ENCODE data around the gene NEU4.

NEU4 gene

GRCh38 chr2:241852116-241852980, 43.4 kb downstream of the NEU4 start:
- Histone ChIP-seq H2AFZ (ENCODE audit: low read length) (no peak overlapping the region), H3F3A (ENCODE audit: insufficient read depth, low read length) (no peaks in the 10 kb centered on the region), H4K20me1 (ENCODE audit: insufficient read depth, low read length) (no peaks in the 10 kb centered on the region), H3K9ac (ENCODE audit: low read length) (no peak overlapping the region), H3K4me3 (ENCODE audit: low read depth, low read length, poor library complexity, severe bottlenecking) (no peak overlapping the region), H3K36me3 (ENCODE audit: insufficient read depth, low read length) (no peaks in the 10 kb centered on the region), H3K4me2 (ENCODE audit: low read length) (no peak overlapping the region), H3K27ac (ENCODE audit: low read depth, low read length, poor library complexity, severe bottlenecking) (no peak overlapping the region), H3K4me1 (ENCODE audit: insufficient read depth, low read length, severe bottlenecking) (no peaks in the 10 kb centered on the region), H3K9me2 (ENCODE audit: low read depth, low read length) (no peaks in the 10 kb centered on the region), H3K79me2 (ENCODE audit: insufficient read depth, low read length) (no peaks in the 10 kb centered on the region), H3K27me3 (ENCODE audit: insufficient read depth, low read length) (0 out of 2 replicates have a peak, but pooled peaks cover 5% of the 10 kb centered on the region), H3K9me3 (ENCODE audit: low read length) (no peaks in the 10 kb centered on the region)
- no peak for TF ChIP-seq EZH2 (IDR thresholded peaks at IDR 0.05; ENCODE audit: borderline replicate concordance, low read length)
- no peak for TF ChIP-seq CTCF (IDR thresholded peaks at IDR 0.05; ENCODE audit: low read length)

DNA sequence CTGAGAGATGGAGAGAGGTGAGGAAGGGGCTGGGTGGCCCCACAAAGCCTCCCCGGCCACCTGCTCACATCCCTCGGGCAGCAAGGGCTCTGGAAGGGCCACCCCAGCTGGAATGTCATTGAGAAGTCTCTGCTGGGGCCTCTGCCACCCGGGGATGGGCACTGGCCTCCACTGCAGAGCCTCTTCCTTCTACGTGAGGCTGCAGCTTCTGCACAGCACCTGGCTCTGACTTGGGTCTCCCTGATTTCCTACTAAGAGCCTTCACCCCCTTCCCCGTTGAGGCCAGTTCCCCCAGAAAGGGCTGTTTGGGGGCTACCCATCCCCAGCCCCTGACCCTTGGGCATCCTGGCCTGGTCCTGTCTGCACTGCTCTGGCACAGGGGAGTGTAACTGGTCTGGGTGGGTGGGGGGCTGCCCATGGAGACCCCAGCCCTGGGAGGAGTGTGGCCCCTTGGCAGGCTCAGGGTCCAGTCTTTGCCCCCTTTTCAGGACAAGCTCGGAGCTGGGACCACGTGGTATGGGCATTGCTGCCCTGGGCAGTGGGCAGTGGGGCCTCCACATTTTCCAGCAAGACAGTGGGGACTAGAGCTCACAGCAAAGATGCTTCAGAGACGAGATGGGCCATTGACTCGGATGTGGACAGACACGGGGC, 44.1 kb downstream of the NEU4 start:
- no peak overlapping the region for H3K9ac ChIP-seq (ENCODE audit: low read length)

More for the DNA sequence above, 44.1 kb downstream of the NEU4 start:
- no peak overlapping the region for H3K4me2 ChIP-seq (ENCODE audit: low read length)
- no peaks in the 10 kb centered on the region for H3K4me1 ChIP-seq (ENCODE audit: insufficient read depth, low read length, severe bottlenecking)
- no peak overlapping the region for H3K4me3 ChIP-seq (ENCODE audit: low read depth, low read length, poor library complexity, severe bottlenecking)
- TF ChIP-seq EZH2 (IDR thresholded peaks at IDR 0.05; ENCODE audit: borderline replicate concordance, low read length), result no peak
- no peak for TF ChIP-seq CTCF (IDR thresholded peaks at IDR 0.05; ENCODE audit: low read length)
- H3K79me2 ChIP-seq (ENCODE audit: insufficient read depth, low read length), result no peaks in the 10 kb centered on the region
- no peaks in the 10 kb centered on the region for H3K9me3 ChIP-seq (ENCODE audit: low read length)
- 0 out of 2 replicates have a peak, but pooled peaks cover 5% of the 10 kb centered on the region for H3K27me3 ChIP-seq (ENCODE audit: insufficient read depth, low read length)
- no peaks in the 10 kb centered on the region for H3K36me3 ChIP-seq (ENCODE audit: insufficient read depth, low read length)
- H3K9me2 ChIP-seq (ENCODE audit: low read depth, low read length), result no peaks in the 10 kb centered on the region
- no peak overlapping the region for H3K27ac ChIP-seq (ENCODE audit: low read depth, low read length, poor library complexity, severe bottlenecking)
- H2AFZ ChIP-seq (ENCODE audit: low read length), result no peak overlapping the region
- H4K20me1 ChIP-seq (ENCODE audit: insufficient read depth, low read length), result no peaks in the 10 kb centered on the region
- no peaks in the 10 kb centered on the region for H3F3A ChIP-seq (ENCODE audit: insufficient read depth, low read length)

Data from OCI-LY1 (cell line).